ENCODE measurements around the gene PSMB9. TPM values are rescaled to one million over a fixed set of nuclear protein-coding genes. Genes with fewer than 3 reads are reported as not detected.
"Not testable (repeated sequence)": the region's sequence is repeated elsewhere in the genome, so short reads cannot be mapped to it uniquely, and the experiment has no call there.

PSMB9 gene
- total RNA-seq = 14.2 TPM
- long read RNA-seq, transcript PSMB9-207 (6 exons, 782 nt) = major isoform, 16 of 25 reads
- long read RNA-seq, partial matches to known transcripts = 5 of 25 reads
- long read RNA-seq, other reads (novel, unspliced or antisense) = 4 of 25 reads

DNA sequence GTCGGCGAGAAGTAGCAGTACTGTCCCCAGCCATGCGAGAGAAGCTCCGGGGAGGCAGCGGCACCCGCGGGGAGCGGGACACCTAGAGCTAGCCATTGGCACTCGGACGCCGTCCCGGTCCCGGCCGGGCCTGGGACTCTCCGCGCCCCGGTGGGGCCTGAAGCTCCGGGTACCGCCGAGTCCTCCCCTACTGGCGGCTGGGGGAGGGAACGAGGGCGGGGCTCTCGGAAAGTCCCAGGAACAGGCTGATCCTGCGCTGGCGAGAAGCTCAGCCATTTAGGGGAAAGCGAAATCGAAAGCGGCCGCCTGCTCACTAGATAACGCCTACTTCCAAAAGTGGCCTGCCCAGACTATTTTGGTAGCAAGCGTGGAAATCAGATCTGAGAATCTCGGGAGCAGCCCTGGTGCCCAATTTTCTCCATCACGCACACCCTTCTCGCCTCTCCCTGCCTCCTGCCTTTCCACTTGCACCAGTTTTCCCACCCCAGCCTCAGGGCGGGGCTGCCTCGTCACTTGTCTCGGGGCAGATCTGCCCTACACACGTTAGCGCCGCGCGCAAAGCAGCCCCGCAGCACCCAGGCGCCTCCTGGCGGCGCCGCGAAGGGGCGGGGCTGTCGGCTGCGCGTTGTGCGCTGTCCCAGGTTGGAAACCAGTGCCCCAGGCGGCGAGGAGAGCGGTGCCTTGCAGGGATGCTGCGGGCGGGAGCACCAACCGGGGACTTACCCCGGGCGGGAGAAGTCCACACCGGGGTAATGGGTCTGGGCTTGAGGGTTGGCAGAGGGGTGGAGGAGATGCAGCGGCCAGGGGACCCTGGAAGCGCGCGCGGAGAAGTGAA is at the start of gene PSMB9, which contains the start of gene TAP1:
Gene PSMB9, plus strand, starts transcription at position 652 of the 835 bp plus-strand sequence. Its CDS starts 38 bp downstream, at position 690.
Gene TAP1, minus strand, starts transcription at position 164 of the 835 bp plus-strand sequence. Its CDS starts 68 bp downstream, at position 96.
- peak; percentile 99 for DNase-seq (ENCODE audit: low spot score)
- intact Hi-C loops (cut with DNase I) = loop anchor here (1.0 to 2.0 kb wide), 3 partner anchors 9 to 115 kb away; partner anchors contain the start of genes BRD2, PSMB8 and TAP2

DNA sequence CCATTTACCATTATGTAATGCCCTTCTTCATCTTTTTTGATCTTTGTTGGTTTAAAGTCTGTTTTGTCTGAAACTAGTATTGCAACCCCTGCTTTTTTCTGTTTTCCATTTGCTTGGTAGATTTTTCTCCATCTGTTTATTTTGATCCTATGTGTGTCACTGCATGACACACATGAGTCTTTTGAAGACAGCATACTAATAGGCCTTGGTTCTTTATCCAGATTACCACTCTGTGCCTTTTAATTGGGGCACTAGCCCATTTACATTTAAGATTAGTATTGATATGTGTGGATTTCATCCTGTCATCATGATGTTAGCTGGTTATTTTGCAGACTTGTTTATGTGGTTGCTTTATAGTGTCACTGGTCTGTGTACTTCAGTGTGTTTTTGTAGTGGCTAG is 48.6 kb upstream of the PSMB9 start:
- DNase-seq (ENCODE audit: low spot score); intact Hi-C loops (cut with DNase I): not testable (repeated sequence)

- intact Hi-C loops (cut with DNase I) = no loop called here
Measured at GRCh38 chr6:32807020-32807580, 46.9 kb upstream of the PSMB9 start.

GRCh38 chr6:32809171-32809570 is 44.8 kb upstream of the PSMB9 start:
- intact Hi-C loops (cut with DNase I) = no loop called here
- DNase-seq (ENCODE audit: low spot score) = no peak

More at GRCh38 chr6:32807020-32807580, 46.9 kb upstream of the PSMB9 start:
- DNase-seq (ENCODE audit: low spot score) = no peak

DNA sequence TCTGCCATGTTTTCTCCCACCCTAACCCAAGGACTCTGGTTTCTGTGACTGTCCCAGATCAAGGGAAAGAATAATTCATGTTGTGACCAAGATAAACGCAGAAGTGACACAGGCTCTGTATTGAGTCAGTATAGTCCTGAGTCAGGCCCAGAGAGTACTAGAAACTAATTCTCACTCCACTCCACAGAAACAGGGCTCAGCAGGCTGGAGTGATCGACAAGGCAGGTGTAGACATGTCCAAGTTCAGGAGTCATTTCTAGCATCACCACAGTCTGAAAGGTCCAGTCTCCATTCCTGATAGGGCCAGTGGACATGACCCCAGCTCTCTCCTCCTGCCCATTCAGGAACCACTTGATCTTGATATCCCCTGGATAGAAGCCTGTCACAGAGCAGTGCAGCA is 39.8 kb upstream of the PSMB9 start:
- no peak for DNase-seq (ENCODE audit: low spot score)
- intact Hi-C loops (cut with DNase I) = no loop called here

DNA sequence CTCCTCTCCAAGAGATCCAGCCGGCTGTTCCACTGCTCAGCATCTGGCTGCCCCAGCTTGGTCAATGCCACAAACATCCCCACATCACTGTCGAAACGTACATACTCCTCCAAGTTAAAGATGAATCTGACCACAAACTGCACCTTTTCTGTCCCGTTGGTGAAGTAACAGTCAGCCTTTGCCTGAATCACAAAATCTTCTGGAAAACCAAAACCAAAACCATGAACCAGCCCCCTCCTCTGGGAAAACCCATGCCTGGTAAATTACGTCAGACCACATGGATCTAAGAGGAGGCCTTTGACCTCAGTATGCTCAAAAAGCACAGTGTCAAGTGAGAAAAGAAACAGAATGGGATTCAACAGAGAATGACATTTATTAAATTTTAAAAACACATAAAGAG is 38.9 kb upstream of the PSMB9 start:
- no peak for DNase-seq (ENCODE audit: low spot score)
- intact Hi-C loops (cut with DNase I) = no loop called here

DNA sequence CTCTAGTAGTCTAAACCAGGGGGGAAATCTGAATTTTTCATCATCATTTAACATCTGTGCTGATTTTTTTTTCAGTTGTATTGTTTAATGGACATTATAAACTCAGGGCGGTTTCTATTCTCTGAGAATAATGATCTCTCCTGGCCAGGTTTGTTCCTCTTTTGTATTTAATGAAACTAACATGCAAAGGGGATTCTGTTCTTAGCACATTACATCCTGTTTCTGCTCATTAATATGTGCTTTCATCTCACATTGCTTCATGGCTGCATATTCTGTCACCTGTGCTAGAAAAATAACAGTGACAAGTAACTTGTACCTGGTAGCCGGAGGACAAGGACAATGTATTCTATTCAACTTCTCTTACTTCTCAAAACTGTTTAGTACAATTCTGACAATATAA is 38.0 kb upstream of the PSMB9 start:
- DNase-seq (ENCODE audit: low spot score) = no peak
- intact Hi-C loops (cut with DNase I) = no loop called here

DNA sequence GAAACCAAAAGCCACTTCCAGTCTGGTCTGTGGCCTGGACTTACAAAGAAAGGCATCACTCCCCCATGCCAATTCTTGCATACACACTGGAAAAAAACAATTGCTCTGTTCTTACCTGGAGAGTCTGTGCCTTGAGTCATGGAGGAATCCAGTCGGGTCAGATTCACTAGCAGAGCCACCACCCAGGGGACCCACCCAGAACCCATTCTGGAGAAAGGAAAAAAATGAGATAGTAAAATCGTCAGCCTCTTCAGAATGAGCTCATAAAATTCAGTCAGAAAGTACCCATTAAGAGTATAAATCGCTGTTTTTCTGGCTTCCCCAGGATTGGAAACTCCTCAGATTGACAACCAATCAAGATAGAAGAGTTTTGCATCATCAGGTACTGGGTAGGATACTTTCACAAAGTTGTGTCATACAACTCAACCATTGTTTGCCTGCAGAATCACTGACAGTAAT is 37.2 kb upstream of the PSMB9 start, which contains the start of gene HLA-DOB:
Gene HLA-DOB, minus strand, starts transcription at position 257 of the 459 bp plus-strand sequence. Its CDS starts 51 bp downstream, at position 206.
- DNase-seq (ENCODE audit: low spot score) = no peak
- intact Hi-C loops (cut with DNase I) = no loop called here

- intact Hi-C loops (cut with DNase I) = no loop called here
- no peak for DNase-seq (ENCODE audit: low spot score)
Measured at GRCh38 chr6:32818867-32819266, 35.1 kb upstream of the PSMB9 start.

- no peak for DNase-seq (ENCODE audit: low spot score)
- intact Hi-C loops (cut with DNase I) = no loop called here
Measured at GRCh38 chr6:32819729-32820128, 34.3 kb upstream of the PSMB9 start.

DNA sequence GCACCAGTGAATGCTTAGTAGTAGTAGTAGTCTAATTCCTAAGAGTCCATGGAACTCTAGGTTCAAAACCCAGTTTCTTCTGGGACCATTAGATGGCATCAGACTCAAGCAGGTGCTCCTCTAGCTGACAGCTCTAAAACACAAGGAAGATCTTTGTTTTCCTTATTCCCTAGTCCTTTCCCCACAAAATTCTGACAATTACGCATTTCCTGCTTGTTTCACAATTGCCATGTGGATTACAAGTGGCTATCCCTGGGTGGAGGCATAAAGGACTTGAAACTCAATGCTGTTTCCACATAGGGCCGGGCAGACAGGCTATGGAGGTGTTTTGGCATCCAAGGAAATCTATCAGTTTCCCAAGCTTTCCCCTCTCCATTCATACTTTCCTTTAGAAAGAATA is 28.0 kb upstream of the PSMB9 start:
- intact Hi-C loops (cut with DNase I) = no loop called here
- no peak for DNase-seq (ENCODE audit: low spot score)

- no peak for DNase-seq (ENCODE audit: low spot score)
- intact Hi-C loops (cut with DNase I) = no loop called here
Measured at GRCh38 chr6:32827025-32827424, 27.0 kb upstream of the PSMB9 start.

GRCh38 chr6:32829495-32829894 is 24.5 kb upstream of the PSMB9 start:
- DNase-seq (ENCODE audit: low spot score) = no peak
- intact Hi-C loops (cut with DNase I) = no loop called here

DNA sequence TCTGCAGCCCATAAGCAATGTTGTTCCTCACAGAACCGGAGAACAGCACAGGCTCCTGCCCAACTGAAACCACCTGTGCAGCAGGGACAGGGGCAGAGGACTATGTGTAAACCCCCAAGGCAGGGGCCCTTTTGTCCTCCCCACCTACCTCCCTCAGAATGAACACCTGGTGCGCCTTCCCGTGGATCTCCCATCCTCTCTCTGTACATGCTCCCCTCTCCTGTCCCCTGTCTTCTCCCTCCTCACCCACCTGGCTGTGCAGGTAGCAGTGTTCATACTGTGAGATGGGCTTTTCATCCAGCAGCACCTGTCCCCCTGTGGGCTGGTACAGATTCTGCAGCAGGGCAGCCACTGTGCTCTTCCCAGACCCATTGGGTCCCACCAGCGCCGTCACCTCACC is 24.0 kb upstream of the PSMB9 start:
- no peak for DNase-seq (ENCODE audit: low spot score)
- intact Hi-C loops (cut with DNase I) = no loop called here

- no peak for DNase-seq (ENCODE audit: low spot score)
- intact Hi-C loops (cut with DNase I) = no loop called here
Measured at GRCh38 chr6:32830936-32831335, 23.1 kb upstream of the PSMB9 start.

DNA sequence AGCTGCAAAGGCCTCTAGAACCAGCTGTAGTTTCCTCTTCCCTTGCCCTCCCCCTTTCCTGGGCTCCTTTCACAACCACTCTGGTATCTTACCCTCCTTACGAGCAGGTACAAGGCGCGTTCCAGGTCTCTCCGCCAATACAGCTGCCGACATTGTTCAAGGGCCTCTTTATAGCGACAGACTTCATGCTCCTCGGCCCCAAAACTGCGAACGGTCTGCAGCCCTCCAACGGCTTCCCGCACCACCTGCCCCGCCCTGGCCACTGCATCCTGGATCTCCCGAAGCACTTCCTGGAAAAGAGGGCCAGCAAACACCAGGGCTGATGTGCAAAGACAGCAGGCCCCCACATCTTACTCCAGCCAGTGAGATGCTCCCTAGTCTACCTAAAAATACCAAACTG is 21.5 kb upstream of the PSMB9 start:
- intact Hi-C loops (cut with DNase I) = no loop called here
- DNase-seq (ENCODE audit: low spot score) = no peak

GRCh38 chr6:32833664-32834063 is 20.3 kb upstream of the PSMB9 start:
- intact Hi-C loops (cut with DNase I) = no loop called here
- no peak for DNase-seq (ENCODE audit: low spot score)

GRCh38 chr6:32835167-32835893 is 18.7 kb upstream of the PSMB9 start:
- DNase-seq (ENCODE audit: low spot score) = no peak
- intact Hi-C loops (cut with DNase I) = no loop called here

- DNase-seq (ENCODE audit: low spot score) = no peak
- intact Hi-C loops (cut with DNase I) = no loop called here
Measured at GRCh38 chr6:32836873-32837272, 17.1 kb upstream of the PSMB9 start.

DNA sequence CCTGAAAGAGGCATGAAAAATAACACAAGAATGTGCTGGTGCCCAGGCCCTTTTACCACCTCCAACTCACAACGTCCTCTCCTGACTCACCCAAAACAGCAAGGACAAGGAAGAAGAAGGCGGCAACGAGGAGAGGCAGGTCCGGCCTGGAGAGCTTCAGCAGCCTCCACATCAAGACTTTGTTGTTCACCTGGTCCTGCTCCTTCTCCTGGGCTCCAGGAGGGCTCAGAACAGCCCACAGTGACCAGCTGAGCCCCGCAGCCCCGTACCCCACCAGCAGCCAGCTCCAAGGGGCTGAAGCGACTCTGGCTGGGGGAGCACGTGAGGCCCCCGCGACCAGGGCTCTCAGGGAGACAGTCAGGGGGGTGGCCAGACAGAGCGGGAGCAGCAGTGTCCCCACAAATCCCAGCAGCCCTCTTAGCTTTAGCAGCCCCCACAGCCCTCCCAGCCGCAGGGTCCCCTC is 16.3 kb upstream of the PSMB9 start:
- intact Hi-C loops (cut with DNase I) = loop anchor here (1.0 kb wide), 2 partner anchors 16 to 31 kb away; partner anchors contain the start of gene TAP1

More for the DNA sequence above, 16.3 kb upstream of the PSMB9 start:
- no peak for DNase-seq (ENCODE audit: low spot score)
